Tibial artery (tissue), 4 donors: ENCODE results near the gene SPATC1L.

Experiments used
- DNase-seq, 2 donors: peaks; one replicate each; pipeline ENCODE4 v3.0.0-alpha.2; 2019
- H3K27ac ChIP-seq, 2 donors: fragments of 200-600 bp; sonication (generic) in 1 of 2; 1 replicate in 1 of 2; 2 replicates in 1 of 2; pipeline ENCODE4 v1.5.1; 2018 to 2019; ENCODE audit warnings: mild to moderate bottlenecking in 1 of 2
- H3K27me3 ChIP-seq, 2 donors: fragments of 200-600 bp; sonication (generic) in 1 of 2; one replicate each; pipeline versions ENCODE4 v1.5.1 to v1.6.0; 2016 to 2019
- H3K36me3 ChIP-seq, 3 donors: fragments of 200-600 bp; sonication (generic) in 2 of 3; one replicate each; pipeline ENCODE4 v1.5.1; 2016 to 2019; ENCODE audit warnings: mild to moderate bottlenecking in 2 of 3
- H3K4me1 ChIP-seq, 4 donors: fragments of 200-600 bp; sonication (generic) in 2 of 4; 1 replicate in 3 of 4; 2 replicates in 1 of 4; pipeline ENCODE4 v1.5.1; 2016 to 2019
- H3K4me3 ChIP-seq, 2 donors: fragments of 200-600 bp; sonication (generic) in 1 of 2; 1 replicate in 1 of 2; 2 replicates in 1 of 2; pipeline ENCODE4 v1.5.1; 2018 to 2019; ENCODE audit warnings: mild to moderate bottlenecking in 2 of 2
- H3K9me3 ChIP-seq, 3 donors: fragments of 200-600 bp; sonication (generic) in 1 of 3; one replicate each; pipeline ENCODE4 v1.5.1; 2016 to 2019
- intact Hi-C: fragments of 100-400 bp; cut with DNase I; formaldehyde crosslinking; loops from one replicate; pipeline ENCODE4 v1.15.0; 2023; ENCODE audit warnings: low total_unique reads
- TF ChIP-seq, protein P1 (sequence below), 2 experiments: fragments of 200-600 bp in 1 of 2; fragments of 450-650 bp in 1 of 2; IDR thresholded peaks; one replicate each; pipeline ENCODE4 v1.5.1; 2017 to 2019; ENCODE audit warnings: antibody characterized with exemption in 2 of 2, mild to moderate bottlenecking in 1 of 2, moderate library complexity in 1 of 2

The SPATC1L gene

GRCh38 chr21:46221664-46222435 is 37.6 kb upstream of the SPATC1L start:
- no peak for DNase-seq
- Histone ChIP-seq H3K4me1 (peaks cover 0 to 23% (median 15%) of the 10 kb centered on the region in 4 donors), H3K4me3 (no peak overlapping the region), H3K27ac (no peak overlapping the region), H3K36me3 (peaks cover 40 to 68% (median 55%) of the 10 kb centered on the region in 3 donors), H3K27me3 (no peaks in the 10 kb centered on the region), H3K9me3 (no peaks in the 10 kb centered on the region)
- intact Hi-C loops = loop anchor here (10.0 kb wide), 1 partner anchor 103 kb away; the partner anchor contains the start of genes C21orf58 and PCNT
- TF ChIP-seq, protein P1, sequence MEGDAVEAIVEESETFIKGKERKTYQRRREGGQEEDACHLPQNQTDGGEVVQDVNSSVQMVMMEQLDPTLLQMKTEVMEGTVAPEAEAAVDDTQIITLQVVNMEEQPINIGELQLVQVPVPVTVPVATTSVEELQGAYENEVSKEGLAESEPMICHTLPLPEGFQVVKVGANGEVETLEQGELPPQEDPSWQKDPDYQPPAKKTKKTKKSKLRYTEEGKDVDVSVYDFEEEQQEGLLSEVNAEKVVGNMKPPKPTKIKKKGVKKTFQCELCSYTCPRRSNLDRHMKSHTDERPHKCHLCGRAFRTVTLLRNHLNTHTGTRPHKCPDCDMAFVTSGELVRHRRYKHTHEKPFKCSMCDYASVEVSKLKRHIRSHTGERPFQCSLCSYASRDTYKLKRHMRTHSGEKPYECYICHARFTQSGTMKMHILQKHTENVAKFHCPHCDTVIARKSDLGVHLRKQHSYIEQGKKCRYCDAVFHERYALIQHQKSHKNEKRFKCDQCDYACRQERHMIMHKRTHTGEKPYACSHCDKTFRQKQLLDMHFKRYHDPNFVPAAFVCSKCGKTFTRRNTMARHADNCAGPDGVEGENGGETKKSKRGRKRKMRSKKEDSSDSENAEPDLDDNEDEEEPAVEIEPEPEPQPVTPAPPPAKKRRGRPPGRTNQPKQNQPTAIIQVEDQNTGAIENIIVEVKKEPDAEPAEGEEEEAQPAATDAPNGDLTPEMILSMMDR (IDR thresholded peaks at IDR 0.05) = no peak

- H3K9me3 ChIP-seq = no peaks in the 10 kb centered on the region
- peaks cover 0 to 13% (median 6%) of the 10 kb centered on the region in 4 donors for H3K4me1 ChIP-seq
- peaks cover 40 to 78% (median 62%) of the 10 kb centered on the region in 3 donors for H3K36me3 ChIP-seq
- H3K27me3 ChIP-seq = no peaks in the 10 kb centered on the region
- no peak for DNase-seq
- H3K27ac ChIP-seq = no peak overlapping the region
- no peak overlapping the region for H3K4me3 ChIP-seq
- TF ChIP-seq, protein P1 (IDR thresholded peaks at IDR 0.05) = no peak
- intact Hi-C loops = loop anchor here (10.0 kb wide), 1 partner anchor 104 kb away; the partner anchor contains the start of genes C21orf58 and PCNT
These were observed 36.6 kb upstream of the SPATC1L start for GRCh38 chr21:46220847-46221246.

DNA sequence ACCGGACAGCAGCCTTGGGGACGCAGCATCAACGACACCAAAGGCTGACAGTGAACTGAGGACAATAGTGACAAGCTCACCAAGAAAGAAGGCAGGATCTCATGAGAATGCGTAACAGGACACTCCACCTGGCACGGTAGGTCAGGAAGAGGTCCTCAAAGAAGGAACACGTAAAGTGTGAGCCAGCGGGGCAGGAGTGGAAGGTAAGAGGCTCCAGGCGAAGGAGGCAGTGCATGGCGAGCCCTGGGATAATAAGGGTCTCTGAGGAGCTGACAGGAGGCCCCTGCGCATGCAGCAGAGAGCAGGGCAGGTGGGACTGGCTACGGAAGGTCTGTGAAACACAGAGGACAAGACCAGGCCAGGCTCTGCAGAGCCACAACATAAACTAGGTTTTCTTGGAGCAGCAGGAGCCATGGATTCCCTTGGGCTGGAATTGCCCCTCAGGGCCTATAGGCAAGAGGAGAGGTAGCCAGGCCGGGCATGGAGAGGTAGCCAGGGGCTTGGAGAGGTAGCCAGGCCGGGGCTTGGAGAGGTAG is 36.1 kb upstream of the SPATC1L start:
- Histone ChIP-seq H3K27ac (no peak overlapping the region), H3K4me1 (peaks cover 0 to 8% (median 3%) of the 10 kb centered on the region in 4 donors)
- intact Hi-C loops = loop anchor here (10.0 kb wide), 1 partner anchor 104 kb away; the partner anchor contains the start of genes C21orf58 and PCNT

GRCh38 chr21:46219591-46220239 is 35.5 kb upstream of the SPATC1L start:
- H3K4me3 ChIP-seq = no peak overlapping the region
- TF ChIP-seq, protein P1 (IDR thresholded peaks at IDR 0.05) = no peak
- no peak for DNase-seq
- H3K4me1 ChIP-seq = peaks cover 0 to 2% (median 0%) of the 10 kb centered on the region in 4 donors
- H3K36me3 ChIP-seq = peaks cover 40 to 89% (median 73%) of the 10 kb centered on the region in 3 donors
- intact Hi-C loops = loop anchor here (10.0 kb wide), 1 partner anchor 105 kb away; the partner anchor contains the start of genes C21orf58 and PCNT
- H3K9me3 ChIP-seq = no peaks in the 10 kb centered on the region
- H3K27me3 ChIP-seq = no peaks in the 10 kb centered on the region
- H3K27ac ChIP-seq = no peak overlapping the region

More for the DNA sequence above, 36.1 kb upstream of the SPATC1L start:
- Histone ChIP-seq H3K36me3 (peaks cover 40 to 83% (median 67%) of the 10 kb centered on the region in 3 donors), H3K9me3 (no peaks in the 10 kb centered on the region), H3K27me3 (no peaks in the 10 kb centered on the region), H3K4me3 (no peak overlapping the region)
- TF ChIP-seq, protein P1 (IDR thresholded peaks at IDR 0.05) = no peak
- DNase-seq = no peak

GRCh38 chr21:46218906-46219590 is 34.8 kb upstream of the SPATC1L start:
- DNase-seq = no peak
- peaks cover 44 to 94% (median 80%) of the 10 kb centered on the region in 3 donors for H3K36me3 ChIP-seq
- H3K27me3 ChIP-seq = no peaks in the 10 kb centered on the region
- no peak overlapping the region for H3K27ac ChIP-seq
- intact Hi-C loops = no loop called here
- TF ChIP-seq, protein P1 (IDR thresholded peaks at IDR 0.05) = no peak
- no peaks in the 10 kb centered on the region for H3K4me1 ChIP-seq
- no peak overlapping the region for H3K4me3 ChIP-seq
- H3K9me3 ChIP-seq = no peaks in the 10 kb centered on the region
